Stimulated activated naive CD8-positive, alpha-beta T cell treated with anti-CD3 and anti-CD28 coated beads, Interleukin-15, Interleukin-2, amounts not matched to agents 100 U/mL and 50 U/mL, for 24 hours (primary cell): Measurements from ENCODE around the gene TRAK2.
"Not testable (repeated sequence)": the region's sequence is repeated elsewhere in the genome, so short reads cannot be mapped to it uniquely, and the experiment has no call there.

Experiments
- ATAC-seq: fragments of 150-1000 bp; cut with Tn5 transposase; one replicate; pipeline ENCODE4 v1.10.0; 2021
- DNase-seq: peaks from one replicate; pipeline ENCODE4 v3.0.0; 2021

The TRAK2 gene

DNA sequence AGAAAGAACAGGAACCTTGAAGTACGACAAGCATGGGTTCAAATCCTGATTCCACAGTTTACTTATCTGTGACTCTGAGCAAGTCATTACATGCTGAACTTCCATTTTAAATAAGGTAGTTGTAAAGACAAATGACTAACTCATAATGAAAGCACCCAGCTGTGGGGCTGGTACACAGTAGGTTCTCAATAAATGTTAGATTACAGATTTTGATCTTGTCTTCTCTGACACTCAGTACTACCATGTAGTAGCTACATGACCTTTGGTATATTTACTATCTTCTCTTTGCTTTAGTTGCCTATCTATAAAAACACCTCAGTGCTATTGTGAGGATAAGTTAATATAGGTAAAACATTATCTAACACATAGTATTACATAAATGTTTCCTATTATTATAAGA is 3.2 kb downstream of the TRAK2 start:
- DNase-seq (no peak), ATAC-seq (no peak)

DNA sequence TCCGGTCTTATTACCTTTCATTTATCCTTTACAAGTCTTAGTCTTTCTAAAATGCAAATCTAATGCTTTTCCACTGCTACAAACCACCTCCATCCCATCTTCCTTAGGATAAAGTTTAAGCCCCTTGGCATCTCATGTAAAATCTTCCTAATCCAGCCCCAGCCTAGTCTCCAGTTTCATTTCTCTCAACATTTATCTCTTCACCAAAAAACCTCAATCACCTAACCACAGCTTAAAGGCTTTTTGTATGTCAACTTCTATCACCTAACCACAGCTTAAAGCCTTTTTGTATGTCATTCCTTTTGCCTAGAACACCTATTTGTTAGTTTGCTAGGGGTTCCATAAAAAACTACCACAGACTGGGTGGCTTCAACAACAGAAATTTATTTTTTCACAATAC is 4.2 kb downstream of the TRAK2 start:
- DNase-seq (no peak), ATAC-seq (no peak)

DNA sequence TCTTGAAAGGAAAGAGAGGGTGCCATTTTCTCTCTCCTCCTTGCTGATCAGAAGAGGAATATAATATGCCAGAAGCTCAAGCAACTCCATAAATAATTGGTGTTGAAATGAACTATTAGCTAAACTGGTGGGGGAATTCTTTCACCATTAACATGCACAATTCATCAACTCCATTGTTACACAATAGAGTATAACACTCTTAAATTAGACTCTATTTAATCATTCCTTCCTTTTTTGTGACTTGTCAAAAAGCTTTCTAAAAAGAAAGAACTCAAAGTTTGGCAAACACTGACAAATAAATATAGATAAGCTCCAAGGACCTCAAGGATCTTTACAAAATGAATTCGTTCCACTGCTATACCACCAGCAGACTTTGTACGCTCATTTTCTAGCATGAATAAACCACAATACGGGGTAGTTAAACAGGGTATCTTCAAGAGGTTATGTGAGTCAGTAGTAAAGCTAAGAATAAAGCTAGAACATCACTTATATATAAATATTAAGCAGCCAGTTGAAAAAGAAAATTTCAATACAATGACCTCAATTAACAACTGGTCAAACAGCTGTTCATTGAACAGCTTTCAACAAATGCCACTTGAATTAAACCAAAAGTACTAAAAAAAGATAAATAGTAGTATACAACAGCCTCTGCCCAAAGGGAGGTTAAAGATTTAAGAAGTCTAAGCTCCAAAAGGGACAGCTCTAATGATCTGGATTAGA is 6.4 kb downstream of the TRAK2 start:
- DNase-seq (no peak), ATAC-seq (no peak)

DNA sequence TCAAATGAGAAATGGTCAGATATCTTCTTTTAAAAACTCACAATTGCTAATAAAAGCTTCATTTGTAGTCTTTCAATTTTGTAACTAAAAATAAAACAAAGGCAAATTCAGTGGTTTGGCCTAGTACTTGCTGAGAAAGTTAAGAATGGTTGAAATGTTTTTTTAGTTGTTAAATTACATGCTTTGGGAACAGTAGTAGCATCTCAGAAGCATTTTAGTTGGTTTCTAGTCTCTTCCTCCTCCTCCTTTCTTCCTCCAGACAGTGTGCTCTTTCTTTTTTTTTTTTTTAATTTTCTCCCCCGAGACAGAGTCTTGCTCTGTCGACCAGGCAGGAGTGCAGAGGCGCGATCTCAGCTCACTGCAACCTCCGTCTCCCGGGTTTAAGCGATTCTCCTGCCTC is 9.8 kb downstream of the TRAK2 start:
- ATAC-seq: no peak

DNA sequence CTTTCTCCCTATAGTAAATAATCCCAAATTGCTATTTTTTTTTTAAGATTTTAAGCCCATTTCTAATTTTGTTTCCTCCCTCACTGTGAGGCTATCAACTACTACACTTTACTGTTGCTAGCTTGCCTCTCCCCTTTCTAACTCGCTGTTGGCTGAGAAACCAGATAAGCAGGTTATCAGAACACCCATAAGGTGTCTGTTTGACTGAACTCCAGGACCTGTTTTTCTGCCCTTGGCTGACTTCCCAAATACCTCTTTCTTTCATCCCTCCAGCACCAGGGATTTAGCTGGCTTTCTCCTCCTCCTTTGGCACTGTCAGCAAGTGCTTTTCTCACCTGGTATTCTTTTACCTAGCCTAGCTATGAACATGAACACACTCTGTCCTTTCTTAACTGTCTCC is 11.1 kb downstream of the TRAK2 start:
- ATAC-seq (no peak), DNase-seq (no peak)

More for the DNA sequence above, 9.8 kb downstream of the TRAK2 start:
- no peak for DNase-seq

DNA sequence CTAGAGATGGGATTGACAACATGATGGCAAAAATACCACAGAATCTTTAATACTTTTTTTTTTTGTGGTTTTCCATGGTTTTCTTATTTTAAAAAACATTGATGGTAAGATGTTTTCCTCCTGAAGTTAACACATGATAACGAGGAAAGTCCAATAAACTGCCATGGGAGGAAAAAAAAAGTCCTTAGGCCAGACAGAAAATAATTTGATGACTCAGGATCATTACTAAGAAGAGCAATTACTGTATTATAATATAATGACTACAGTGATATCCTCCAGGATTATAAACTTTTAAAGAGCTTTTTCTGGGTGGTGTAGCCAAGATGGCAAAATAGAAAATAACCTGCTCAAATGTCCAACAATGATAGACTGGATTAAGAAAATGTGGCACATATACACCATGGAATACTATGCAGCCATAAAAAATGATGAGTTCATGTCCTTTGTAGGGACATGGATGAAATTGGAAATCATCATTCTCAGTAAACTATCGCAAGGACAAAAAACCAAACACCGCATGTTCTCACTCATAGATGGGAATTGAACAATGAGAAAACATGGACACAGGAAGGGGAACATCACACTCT is 11.8 kb downstream of the TRAK2 start:
- ATAC-seq, DNase-seq: not testable (repeated sequence)

DNA sequence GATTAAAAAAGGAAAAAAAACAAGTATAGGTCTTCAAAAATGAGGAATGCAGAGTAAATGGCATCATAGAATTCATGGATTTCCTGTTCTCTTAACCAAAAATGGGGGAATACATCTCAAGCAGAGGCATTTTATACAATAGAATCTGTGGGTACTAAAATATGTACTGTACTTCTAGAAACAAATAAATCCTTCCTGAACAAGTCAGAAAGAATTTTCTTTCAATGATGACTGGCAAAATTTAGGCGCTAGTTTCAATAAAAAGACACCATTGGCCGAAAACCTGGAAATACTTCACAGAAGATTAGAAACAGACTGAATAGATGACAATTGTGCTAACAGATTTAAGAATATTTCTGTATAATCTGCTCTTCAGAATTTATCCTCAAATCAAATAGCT is 15.1 kb downstream of the TRAK2 start:
- no peak for DNase-seq
- ATAC-seq: no peak

DNA sequence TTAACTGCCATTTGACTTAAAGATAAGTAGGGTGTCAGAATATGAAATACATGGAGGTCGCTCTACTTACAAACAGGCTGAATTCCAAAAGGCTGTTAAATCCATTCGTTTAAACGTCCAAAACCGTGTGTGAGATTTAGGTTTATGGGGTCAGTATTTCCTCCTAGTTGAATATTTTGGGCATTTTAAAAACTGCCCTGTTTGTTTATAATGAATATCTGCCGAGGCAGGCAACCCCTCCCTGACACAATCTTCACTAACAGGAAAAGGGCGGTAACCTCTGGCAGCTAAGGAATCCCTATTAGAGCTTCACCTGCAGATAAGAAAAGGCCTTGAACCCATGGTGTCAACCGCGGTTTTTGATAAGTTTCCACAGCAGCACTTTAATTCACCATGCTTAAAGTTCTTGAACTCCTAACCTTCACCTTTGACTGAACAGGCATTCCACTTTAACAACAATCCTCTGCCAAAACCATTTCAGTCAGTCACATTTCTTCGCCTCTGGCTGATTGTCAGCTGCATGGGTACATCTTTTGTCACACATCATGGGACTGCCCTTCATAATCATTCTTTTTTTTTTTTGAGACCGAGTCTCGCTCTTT is 17.8 kb downstream of the TRAK2 start:
- DNase-seq: no peak
- ATAC-seq: no peak

DNA sequence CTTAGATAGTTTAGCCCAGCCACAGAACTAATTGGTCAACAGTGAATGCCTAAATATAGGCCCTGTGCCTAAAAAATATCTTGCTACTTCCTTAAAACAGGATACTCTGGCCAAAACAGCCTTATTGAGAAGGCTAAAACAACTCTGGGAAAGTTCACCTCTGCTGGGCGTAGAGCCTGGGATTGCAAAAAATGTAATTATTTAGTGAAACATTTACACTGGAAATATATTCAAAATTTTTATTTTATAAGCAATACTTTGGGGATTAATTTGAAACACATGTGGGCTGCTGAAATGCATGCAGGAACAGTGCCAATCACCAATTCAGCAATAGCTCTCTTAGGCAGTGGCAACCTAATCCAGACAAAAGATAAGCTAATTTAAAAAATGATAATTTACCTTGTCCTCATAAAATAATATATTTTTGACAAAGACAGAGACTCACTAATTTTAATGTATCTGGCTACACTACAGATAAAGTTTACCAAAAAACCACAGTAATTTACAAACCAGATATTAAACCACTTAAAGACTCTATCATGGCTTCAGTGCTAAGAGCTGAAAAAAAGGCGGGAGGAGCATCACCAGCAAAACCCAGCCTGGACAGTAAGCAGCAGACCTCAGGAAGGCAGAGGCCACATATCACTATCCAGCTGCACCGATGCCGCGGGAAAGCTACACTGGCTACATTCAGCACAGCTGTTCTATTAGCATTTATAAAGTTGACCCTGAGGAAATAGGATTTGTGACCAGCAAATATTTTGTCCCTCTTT is 18.5 kb downstream of the TRAK2 start:
- ATAC-seq: no peak

DNA sequence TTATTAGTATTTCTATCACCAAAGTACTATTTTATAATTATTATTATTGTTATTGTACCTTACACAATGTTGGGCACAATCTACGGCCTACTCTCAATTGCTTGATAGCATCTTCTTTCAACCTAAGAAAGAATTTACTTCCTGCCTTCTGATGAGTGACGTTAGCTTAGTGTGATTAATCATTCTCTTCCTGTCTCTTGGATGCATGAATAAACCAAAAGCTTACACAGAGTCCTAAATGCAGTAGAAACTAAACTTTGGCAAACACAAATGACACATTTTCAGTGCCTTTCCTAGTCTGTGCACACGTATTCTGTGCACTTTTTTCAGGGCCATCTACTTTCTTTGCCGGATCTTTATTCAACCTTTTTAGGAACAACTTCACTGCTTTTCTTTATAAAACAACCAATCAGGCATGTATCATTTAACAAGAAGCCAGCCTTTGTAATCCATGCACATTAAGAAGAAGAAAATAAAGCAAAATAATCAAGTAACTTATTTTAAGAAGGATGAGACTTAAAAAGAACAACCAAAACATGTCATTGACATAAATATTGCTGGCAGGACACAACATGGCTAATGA is 19.1 kb downstream of the TRAK2 start:
- peak; percentile 98 for ATAC-seq
- DNase-seq: no peak

More for the DNA sequence above, 18.5 kb downstream of the TRAK2 start:
- no peak for DNase-seq

DNA sequence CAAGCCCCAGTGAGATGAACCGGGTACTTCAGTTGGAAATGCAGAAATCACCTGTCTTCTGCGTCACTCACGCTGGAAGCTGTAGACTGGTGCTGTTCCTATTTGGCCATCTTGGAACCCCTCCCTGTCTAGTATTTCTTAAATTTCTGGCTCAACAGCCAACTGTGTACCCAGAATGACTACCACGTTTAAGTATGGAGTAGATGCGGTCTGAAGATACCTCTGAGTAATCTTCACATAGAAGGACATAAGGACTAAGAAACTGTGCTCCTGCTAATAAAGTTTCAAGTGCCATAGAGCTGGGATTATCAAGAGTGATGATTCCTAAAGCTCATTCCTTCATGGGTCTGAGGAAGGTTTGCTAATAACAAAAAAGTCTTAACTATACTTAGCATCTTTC is 20.4 kb downstream of the TRAK2 start:
- DNase-seq: no peak
- no peak for ATAC-seq

DNA sequence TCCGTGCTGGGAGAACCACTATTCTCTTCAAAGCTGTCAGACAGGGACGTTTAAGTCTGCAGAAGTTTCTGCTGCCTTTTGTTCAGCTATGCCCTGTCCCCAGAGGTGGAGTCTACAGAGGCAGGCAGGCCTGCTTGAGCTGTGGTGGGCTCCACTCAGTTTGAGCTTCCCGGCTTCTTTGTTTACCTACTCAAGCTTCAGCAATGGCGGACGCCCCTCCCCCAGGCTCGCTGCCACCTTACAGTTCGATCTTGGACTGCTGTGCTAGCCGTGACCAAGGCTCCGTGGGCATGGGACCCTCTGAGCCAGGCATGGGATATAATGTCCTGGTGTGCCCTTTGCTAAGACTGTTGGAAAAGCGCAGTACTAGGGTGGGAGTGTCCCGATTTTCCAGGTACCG is 20.9 kb downstream of the TRAK2 start:
- not testable (repeated sequence) for DNase-seq, ATAC-seq

DNA sequence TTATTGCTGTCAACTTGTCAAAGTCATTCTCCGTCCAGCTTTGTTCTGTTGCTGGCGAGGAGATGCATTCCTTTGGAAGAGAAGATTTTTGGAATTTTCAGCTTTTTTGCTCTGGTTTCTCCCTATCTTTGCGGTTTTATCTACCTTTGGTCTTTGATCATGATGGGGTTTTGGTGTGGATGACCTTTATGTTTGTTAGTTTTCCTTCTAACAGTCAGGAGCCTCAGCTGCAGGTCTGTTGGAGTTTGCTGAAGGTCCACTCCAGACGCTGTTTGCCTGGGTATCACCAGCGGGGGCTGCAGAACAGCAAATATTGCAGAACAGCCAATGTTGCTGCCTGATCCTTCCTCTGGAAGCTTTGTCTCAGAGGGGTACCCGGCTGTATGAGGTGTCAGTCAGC is 21.4 kb downstream of the TRAK2 start:
- not testable (repeated sequence) for ATAC-seq, DNase-seq

DNA sequence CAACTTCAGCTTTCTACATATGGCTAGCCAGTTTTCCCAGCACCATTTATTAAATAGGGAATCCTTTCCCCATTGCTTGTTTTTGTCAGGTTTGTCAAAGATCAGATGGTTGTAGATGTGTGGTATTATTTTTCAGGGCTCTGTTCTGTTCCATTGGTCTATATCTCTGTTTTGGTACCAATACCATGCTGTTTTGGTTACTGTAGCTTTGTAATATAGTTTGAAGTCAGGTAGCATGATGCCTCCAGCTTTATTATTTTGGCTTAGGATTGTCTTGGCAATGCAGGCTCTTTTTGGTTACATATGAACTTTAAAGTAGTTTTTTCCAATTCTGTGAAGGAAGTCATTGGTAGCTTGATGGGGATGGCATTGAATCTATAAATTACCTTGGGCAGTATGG is 22.9 kb downstream of the TRAK2 start:
- ATAC-seq, DNase-seq: not testable (repeated sequence)

DNA sequence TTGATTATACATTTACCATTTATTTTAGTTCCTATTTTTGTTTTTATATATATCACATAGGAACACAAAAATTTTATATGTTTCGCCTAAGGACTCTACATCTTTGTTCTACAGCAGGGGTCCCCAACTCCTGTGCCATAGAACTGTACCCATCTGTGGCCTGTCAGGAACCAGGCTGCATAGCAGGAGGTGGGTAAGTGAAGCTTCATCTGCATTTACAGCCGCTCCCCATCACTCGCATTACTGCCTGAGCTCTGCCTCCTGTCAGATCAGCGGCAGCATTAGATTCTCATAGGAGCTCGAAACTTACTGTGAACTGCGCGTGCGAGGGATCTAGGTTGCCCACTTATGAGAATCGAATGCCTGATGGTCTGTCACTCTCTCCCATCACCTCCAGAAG is 25.3 kb downstream of the TRAK2 start:
- DNase-seq (no peak), ATAC-seq (no peak)

DNA sequence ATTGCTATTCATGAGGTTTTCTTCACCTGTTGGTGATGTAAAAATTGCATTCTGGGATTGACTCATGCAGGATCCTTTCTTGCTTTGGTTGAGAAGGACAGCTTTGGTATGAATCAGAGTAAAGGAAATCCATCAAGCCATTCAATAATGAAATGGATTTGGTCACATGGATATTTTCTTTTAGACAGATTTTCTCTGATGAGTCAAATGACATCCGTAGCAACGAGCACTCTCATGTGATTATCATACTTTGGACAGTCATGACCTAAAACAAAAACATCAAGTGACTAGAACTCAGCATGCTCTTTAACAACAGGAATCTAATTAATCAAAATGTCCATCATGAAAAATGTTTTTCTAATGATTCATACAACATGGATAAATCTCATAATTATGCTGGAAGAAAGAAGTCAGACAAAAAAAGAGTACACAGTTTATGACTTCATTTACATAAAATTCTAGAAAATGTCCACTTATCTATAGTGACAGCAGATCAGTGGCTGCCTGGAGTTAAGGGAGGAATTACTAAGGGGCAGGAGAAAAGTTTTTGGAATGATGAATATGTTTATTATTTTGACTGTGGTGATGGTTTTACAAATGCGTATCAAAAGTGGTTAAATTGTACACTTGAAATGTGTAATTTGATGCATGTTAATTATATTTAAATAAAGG is 30.7 kb downstream of the TRAK2 start:
- ATAC-seq: peak; percentile 47
- DNase-seq: no peak

DNA sequence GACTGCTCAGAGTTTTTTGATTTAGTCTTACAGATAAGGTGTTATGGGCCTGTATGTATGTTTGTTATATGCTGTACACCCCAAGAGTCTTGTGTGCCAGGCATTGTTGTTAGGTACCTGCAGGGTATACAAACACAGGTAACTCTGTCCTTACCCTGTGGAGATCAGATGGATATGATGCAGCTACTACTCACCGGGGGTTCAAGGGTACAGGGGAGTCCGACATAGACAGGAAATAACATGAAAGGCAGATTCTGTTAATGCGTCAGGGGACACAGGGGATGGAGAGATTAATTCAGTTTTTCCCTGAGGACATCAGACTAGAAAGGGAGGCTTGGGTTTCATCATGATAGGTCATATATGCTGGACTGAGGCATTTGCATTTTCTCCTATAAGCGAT is 31.3 kb downstream of the TRAK2 start:
- ATAC-seq: no peak

DNA sequence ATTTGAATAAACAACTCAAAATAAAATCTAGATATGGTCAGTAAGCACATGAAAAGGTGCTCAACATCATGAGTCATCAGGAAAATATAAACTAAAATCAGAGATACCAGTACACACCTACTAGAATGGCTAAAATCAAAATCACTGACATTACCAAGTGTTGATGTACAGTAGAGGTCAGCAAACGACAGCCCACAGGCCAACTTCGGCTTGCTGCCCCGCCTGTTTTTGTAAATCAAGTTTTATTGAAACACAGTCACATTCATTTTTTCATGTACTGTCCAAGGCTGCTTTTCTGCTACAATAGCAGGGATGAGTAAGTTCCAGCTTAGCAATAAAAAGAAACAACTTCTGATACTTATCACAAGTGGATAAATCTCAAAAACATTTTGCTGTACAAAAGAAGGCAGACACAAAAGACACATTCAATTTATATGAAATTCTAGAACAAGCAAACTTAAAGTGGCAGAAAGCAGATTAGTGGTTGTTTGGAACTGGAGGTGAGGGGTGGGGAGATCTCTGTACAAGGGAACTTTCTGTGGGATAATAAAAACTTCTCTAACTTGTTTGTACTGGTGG is 32.1 kb downstream of the TRAK2 start:
- DNase-seq (no peak), ATAC-seq (no peak)

More for the DNA sequence above, 31.3 kb downstream of the TRAK2 start:
- DNase-seq: no peak

DNA sequence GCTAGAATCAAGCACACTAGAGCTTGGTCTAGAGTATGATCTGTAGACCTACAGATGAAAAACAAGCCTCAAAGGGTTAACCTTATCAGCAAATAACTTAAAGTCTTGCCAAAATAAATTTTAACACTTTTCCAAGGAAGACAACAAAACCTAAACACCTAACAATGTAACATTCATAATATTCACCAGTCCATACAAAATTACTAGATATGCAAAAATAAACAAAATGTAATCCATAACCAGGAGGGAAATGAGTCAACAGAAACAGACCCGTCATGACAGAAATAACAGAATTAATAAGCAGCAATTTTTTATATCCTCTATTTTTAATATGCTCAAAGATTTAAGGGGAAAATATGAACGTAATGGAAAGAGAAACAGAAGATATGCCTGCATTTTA is 36.1 kb downstream of the TRAK2 start:
- ATAC-seq: no peak

DNA sequence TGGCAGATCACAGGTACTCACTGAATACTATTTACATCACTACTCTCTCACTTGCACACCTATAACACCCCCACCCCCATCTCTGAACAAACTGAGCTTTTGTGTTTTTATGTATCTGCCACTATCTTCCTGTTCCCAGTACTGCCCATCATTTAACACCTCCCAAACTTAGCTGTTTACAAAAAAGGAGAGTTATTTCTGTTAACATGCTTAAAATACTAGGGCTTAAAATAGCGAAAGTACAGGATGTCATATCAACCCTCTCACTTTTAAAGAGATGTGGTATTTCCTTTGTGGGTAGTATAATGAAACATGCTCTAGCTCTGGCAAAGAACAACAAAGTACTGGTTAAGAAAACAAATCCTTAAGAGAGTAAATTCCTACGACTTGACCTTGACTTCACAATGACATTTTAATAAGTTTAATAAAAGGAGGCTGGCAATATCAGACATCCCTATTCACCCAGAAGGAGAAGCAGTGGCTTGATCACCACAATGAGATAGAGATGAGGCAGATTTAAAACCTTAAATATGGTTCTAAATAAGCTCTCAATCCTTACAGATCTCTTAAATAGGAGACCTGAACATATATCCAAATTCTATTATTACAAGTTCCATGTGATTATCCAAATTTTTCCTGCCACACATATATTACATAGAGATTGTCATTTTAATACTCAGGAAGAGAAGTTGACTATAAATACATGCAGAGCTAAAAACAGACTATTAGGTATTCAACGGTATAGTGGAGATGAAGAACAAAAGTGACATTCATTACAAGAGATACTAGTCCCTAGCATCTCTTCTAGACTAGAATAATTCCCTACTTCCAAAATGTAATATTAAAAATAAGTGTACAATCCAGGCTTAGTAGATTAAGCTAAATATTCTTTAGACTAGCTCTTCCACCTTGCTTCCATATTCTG is 36.9 kb downstream of the TRAK2 start:
- DNase-seq (no peak), ATAC-seq (peak; percentile 69)

More for the DNA sequence above, 36.1 kb downstream of the TRAK2 start:
- no peak for DNase-seq
